ENCODE results near the gene EEA1.

- TF ChIP-seq POLR2AphosphoS5 (IDR thresholded peaks at IDR 0.05; ENCODE audit: low read depth, low read length), result no peak
- TF ChIP-seq SIN3A (IDR thresholded peaks at IDR 0.05; ENCODE audit: borderline replicate concordance, insufficient read depth, low read length), result no peak
- no peak for TF ChIP-seq TAF1 (IDR thresholded peaks at IDR 0.05; ENCODE audit: borderline replicate concordance, insufficient read depth, low read length)
Observed at GRCh38 chr12:92735131-92735721, 193.9 kb downstream of the EEA1 start.
